ENCODE results near the gene CLDN9. TPM values are rescaled to one million over a fixed set of nuclear protein-coding genes. Genes with fewer than 3 reads are reported as not detected.
A peak's percentile ranks its signal among the peaks of the same experiment; 100 is the strongest.

The CLDN9 gene
- total and polyA plus RNA-seq, 7 donors = 0.28 TPM; not detected in 6

DNA sequence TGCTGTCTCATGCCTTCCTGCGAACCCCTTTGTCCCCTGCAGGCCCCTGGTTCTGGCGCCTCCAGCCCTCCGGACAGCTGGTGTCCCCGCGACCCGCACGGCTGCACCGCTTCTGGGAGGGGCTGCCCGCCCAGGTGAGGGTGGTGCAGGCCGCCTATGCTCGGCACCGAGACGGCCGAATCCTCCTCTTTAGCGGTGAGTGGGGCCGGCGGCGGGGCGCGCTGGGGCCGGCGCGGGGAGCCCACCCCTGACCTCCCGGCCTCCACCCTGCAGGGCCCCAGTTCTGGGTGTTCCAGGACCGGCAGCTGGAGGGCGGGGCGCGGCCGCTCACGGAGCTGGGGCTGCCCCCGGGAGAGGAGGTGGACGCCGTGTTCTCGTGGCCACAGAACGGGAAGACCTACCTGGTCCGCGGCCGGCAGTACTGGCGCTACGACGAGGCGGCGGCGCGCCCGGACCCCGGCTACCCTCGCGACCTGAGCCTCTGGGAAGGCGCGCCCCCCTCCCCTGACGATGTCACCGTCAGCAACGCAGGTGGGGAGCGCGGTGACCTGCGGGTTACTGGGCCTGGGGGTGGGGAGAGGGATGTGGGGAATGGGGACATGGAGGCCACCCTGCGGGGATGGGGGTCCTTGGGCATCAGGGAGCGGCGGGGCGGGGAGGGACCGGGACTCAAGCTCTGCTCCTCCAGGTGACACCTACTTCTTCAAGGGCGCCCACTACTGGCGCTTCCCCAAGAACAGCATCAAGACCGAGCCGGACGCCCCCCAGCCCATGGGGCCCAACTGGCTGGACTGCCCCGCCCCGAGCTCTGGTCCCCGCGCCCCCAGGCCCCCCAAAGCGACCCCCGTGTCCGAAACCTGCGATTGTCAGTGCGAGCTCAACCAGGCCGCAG, 45.7 kb downstream of the CLDN9 start:
- 3 to 6% methylated on average over 77 of the region's 77 CpGs for WGBS, 2 donors
- peak; percentile 71 for DNase-seq
- peak overlapping the region in 3 of 4 donors; percentile 65 to 74 (median 67) for H3K27ac ChIP-seq

DNA sequence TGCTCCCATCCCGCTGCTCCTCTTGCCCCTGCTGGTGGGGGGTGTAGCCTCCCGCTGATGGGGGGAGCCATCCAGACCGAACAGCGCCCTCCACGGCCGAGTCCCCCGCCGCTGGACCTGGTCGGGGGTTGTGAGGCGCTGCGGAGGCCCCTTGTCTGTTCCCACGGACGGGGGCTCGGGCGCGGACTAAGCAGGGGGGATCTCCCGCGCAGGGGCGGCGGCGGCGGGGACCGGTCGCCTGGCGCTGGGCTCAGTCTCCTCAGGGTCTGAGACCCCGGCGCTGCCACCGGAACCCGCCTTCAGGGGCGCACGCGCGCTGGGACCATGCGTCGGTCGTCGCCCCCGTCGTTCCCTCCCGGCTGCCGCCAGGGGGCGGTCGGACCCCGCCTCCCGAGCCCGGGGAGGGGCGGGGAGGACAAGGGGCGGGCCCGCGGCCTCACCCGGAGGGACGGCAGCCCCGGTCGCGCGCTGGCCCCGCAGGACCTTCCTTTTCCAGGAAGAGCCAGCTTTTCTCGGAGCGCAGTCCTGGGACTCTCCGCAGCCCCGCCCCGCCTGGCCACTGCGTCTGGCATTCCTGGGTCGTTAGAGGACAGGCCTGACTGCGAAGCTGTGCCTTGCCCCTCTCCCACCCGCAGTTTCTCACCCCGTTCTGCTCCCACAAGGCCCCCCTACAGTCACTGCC, 46.5 kb downstream of the CLDN9 start:
- peaks cover 0 to 12% (median 0%) of the 10 kb centered on the region in 3 donors for H3K27me3 ChIP-seq
- H3K36me3 ChIP-seq = no peaks in the 10 kb centered on the region
- intact Hi-C loops (cut with DNase I) = loop anchor here (2.0 kb wide), 2 partner anchors 70 to 108 kb away; no protein-coding TSS in a partner anchor
- H3K9me3 ChIP-seq = no peaks in the 10 kb centered on the region
- TF ChIP-seq, protein P1, sequence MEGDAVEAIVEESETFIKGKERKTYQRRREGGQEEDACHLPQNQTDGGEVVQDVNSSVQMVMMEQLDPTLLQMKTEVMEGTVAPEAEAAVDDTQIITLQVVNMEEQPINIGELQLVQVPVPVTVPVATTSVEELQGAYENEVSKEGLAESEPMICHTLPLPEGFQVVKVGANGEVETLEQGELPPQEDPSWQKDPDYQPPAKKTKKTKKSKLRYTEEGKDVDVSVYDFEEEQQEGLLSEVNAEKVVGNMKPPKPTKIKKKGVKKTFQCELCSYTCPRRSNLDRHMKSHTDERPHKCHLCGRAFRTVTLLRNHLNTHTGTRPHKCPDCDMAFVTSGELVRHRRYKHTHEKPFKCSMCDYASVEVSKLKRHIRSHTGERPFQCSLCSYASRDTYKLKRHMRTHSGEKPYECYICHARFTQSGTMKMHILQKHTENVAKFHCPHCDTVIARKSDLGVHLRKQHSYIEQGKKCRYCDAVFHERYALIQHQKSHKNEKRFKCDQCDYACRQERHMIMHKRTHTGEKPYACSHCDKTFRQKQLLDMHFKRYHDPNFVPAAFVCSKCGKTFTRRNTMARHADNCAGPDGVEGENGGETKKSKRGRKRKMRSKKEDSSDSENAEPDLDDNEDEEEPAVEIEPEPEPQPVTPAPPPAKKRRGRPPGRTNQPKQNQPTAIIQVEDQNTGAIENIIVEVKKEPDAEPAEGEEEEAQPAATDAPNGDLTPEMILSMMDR (IDR thresholded peaks at IDR 0.05) = peak; percentile 65 to 94 (median 81)
- TF ChIP-seq POLR2A (IDR thresholded peaks at IDR 0.05) = no peak
- TF ChIP-seq POLR2AphosphoS5 (IDR thresholded peaks at IDR 0.05) = peak in 2 of 4 donors; percentile 48 to 56
- 1% methylated on average over 67 of the region's 67 CpGs for WGBS, 2 donors
- DNase-seq = peak; percentile 91
- peak overlapping the region; percentile 70 to 91 (median 80) for H3K4me3 ChIP-seq
- peak overlapping the region; percentile 65 to 74 (median 66) for H3K27ac ChIP-seq
- peaks cover 0 to 22% (median 19%) of the 10 kb centered on the region in 4 donors for H3K4me1 ChIP-seq

More for the DNA sequence above, 45.7 kb downstream of the CLDN9 start:
- H3K4me3 ChIP-seq = peak overlapping the region; percentile 70 to 91 (median 80)
- peaks cover 0 to 12% (median 0%) of the 10 kb centered on the region in 3 donors for H3K27me3 ChIP-seq
- no peak for TF ChIP-seq POLR2AphosphoS5 (IDR thresholded peaks at IDR 0.05)
- TF ChIP-seq, protein P1 (IDR thresholded peaks at IDR 0.05) = no peak
- TF ChIP-seq POLR2A (IDR thresholded peaks at IDR 0.05) = no peak
- TF ChIP-seq EP300 (IDR thresholded peaks at IDR 0.05) = no peak
- no peaks in the 10 kb centered on the region for H3K9me3 ChIP-seq
- intact Hi-C loops (cut with DNase I) = loop anchor here (2.0 kb wide), 2 partner anchors 70 to 108 kb away; no protein-coding TSS in a partner anchor
- H3K4me1 ChIP-seq = peaks cover 0 to 22% (median 19%) of the 10 kb centered on the region in 4 donors
- H3K36me3 ChIP-seq = no peaks in the 10 kb centered on the region

DNA sequence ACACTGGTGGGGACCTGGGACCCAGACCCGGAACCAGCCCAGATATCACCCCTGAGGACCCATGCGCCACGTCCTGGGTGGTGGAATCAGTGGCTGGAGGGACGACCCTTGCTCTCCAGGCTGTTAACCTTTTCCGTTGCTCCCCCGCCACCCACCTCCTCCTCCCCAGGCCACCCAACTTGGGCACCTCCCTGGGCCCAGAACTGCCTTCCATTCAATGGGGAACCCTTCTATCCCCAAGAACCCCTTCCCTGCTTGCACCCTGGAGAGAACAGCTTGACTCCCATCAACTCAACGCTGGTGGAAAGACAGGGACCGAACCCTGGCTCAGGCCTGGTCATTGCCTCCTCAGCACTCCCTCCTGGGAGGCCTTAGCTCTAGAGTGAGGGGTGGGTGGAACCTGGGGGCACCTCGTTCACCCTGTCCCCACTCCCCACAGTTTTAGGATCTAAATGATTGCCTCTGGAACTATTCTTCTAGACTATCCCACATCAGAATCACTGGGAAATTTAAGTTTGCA, 47.1 kb downstream of the CLDN9 start:
- no peak for TF ChIP-seq EP300 (IDR thresholded peaks at IDR 0.05)
- TF ChIP-seq, protein P1 (IDR thresholded peaks at IDR 0.05) = no peak
- TF ChIP-seq POLR2AphosphoS5 (IDR thresholded peaks at IDR 0.05) = no peak
- TF ChIP-seq POLR2A (IDR thresholded peaks at IDR 0.05) = no peak
- H3K27ac ChIP-seq = peak overlapping the region; percentile 65 to 74 (median 66)
- WGBS, 2 donors = 48 to 58% methylated on average over 9 of the region's 9 CpGs
- peaks cover 0 to 25% (median 22%) of the 10 kb centered on the region in 4 donors for H3K4me1 ChIP-seq
- peak overlapping the region; percentile 70 to 91 (median 80) for H3K4me3 ChIP-seq
- H3K36me3 ChIP-seq = no peaks in the 10 kb centered on the region
- no peak for DNase-seq
- intact Hi-C loops (cut with DNase I) = loop anchor here (2.0 kb wide), 2 partner anchors 69 to 107 kb away; no protein-coding TSS in a partner anchor
- no peaks in the 10 kb centered on the region for H3K9me3 ChIP-seq
- peaks cover 0 to 12% (median 0%) of the 10 kb centered on the region in 3 donors for H3K27me3 ChIP-seq

DNA sequence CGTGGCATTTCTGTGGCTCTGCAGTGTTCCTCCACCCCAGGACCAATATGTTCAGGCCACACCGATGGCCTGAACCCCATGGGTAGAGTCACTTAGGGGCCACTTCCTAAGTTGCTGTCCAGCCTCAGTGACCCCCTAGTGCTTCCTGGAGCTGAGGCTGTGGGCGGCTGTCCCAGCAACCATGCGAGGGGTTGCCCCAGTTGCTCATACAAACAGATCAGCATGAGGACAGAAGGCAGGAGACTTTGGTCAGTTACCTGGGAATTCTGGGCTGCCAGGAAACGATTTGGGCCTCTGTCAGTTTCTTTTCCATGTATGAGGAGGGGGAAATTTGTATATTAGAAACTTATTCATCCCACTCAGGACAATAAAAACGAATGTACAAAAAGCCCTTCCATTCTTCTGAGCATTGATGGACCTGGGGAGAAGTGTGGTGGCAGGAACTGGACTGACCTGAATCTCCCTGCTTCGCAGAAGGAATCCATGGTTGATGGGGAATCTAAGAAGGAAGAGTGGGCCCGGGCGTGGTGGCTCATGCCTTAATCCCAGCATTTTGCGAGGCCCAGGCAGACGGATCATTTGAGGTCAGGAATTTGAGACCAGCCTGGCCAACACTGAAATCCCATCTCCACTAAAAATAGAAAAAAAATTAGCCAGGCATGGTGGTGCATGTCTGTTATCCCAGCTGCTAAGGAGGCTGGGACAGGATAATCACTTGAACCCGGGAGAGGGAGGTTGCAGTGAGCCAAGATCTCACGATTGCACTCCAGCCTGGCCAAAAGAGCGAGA, 47.8 kb downstream of the CLDN9 start:
- 81 to 83% methylated on average over 14 of the region's 14 CpGs for WGBS, 2 donors
- Histone ChIP-seq H3K27me3 (peaks cover 0 to 12% (median 0%) of the 10 kb centered on the region in 3 donors), H3K4me3 (no peak overlapping the region), H3K27ac (no peak overlapping the region), H3K36me3 (no peaks in the 10 kb centered on the region), H3K4me1 (peaks cover 0 to 32% (median 29%) of the 10 kb centered on the region in 4 donors), H3K9me3 (no peaks in the 10 kb centered on the region)
- intact Hi-C loops (cut with DNase I) = no loop called here
- TF ChIP-seq EP300 (IDR thresholded peaks at IDR 0.05) (no peak), POLR2AphosphoS5 (IDR thresholded peaks at IDR 0.05) (no peak)
- DNase-seq = no peak

All from sigmoid colon (tissue), 7 donors.